HG03558 (cell line): ENCODE results near the gene OR51S1.
"Not testable (repeated sequence)": the region's sequence is repeated elsewhere in the genome, so short reads cannot be mapped to it uniquely, and the experiment has no call there.

ENCODE experiments used
- ATAC-seq: cut with Tn5 transposase; IDR thresholded peaks from one replicate; pipeline ENCODE4 v1.9.1; 2021; ENCODE audit warnings: moderate number of reproducible peaks; ENCODE audit not compliant: unreplicated experiment; ENCODE audit errors: extremely low read depth

OR51S1 gene

DNA sequence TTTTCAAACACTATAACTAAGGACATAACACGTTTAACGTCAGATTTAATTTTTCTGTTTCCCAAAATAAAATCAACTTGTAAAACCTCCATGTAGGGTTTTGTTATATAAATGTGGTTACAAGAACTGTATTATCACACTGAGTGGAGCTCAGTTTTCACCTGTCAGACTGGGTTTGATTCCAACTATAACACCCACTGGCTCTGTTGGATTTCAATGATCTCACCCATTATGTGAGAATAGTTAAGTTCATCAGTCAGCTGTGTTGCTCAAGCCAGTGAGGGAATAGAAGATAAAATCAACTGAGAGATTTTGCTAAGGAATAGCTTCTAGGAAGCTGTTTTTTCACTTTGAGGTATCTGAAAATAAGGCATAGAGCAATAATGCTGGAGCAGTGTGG lies 39.8 kb downstream of the OR51S1 start:
- no peak for ATAC-seq

DNA sequence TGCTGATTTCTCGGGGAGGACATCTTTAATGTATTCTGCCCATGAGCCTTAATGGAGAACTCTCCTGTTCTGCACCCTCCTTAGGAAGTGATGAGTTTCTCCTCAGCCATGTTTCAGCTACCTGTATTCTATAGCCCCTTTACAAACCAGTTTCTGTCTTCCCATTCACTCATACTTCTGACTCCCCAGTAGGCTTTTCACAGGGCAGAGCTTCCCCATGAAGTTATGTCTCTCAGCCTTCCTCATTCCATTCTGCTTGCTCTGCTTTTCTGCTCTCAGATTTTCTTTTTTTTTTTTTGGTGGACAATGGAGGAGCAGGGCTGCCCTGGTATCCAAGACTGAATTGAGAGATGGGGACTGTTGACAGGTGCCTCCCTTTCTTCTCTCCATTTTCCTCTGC lies 40.5 kb downstream of the OR51S1 start:
- ATAC-seq = no peak

DNA sequence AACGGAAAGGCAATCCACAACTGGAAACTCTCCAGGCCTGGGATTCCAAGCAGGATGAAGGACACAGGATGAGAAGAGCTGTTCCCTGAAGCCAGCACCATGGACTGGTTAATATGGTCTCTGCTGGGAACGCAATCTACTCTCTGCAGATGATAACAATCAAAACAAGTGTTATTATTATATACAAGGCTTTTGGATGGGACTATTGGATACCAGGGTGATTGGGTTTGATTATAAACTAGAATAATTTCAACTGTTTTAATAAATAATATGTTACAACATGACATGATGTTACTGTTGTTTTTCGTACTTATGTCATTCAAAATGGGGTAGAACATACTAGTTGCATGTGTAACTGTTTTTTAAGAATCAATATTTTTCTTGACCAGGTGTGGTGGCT lies 44.7 kb downstream of the OR51S1 start, which contains the start of gene OR52R1:
Gene OR52R1 (minus strand): TSS at position 101 of the 400 bp plus-strand sequence. CDS start 0 bp downstream, at position 101.
- no peak for ATAC-seq

DNA sequence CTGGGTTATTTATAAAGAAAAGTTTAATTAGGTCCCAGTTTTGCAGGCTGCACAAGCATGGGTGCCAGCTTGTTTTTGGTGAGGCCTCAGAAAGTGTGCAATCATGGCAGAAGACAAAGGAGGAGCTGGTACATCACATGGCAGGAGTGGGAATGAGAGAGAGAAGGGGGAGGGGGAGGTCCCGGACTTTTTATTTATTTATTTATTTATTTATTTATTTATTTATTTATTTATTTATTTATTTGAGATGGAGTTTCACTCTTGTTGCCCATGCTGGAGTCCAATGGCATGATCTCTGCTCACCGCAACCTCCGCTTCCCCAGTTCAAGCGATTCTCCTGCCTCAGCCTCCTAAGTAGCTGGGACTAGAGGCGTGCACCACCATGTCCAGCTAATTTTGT lies 47.7 kb downstream of the OR51S1 start:
- not testable (repeated sequence) for ATAC-seq

DNA sequence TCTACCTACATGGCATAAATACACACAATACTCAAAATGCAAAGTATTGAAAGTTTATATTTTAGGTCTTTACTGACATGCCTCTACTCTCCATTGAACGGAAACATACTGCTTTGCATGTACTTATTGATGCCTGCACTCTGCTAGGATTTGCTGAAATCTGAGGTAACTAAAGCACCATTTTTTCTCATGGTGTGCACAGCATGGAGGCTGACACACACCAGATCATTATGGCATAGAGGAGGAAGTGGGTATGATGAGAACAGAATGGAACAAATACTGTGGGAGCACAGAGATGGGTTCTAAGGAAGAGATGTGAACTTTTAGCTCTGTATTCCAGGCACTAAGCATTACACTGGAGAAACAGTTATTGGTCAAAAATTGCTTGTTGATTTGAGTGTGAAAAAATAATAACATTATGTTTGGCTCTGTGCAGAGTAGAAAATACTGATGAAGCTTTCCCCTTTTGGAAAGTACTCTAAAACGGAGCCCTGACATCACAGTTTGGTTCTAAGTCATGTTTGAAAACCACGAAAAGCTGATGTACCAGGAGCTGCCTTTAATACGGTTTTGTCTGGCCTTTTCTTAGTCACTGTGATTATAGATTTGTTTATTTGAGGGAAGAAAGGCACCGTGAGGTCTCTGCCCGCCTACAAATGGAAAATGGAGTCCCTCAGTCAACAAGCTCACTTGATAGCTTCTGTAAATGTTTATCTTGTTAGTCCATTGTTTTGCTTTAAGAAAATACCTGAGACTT lies 50.4 kb downstream of the OR51S1 start:
- no peak for ATAC-seq
